Muscle of leg (tissue), 16 donors: Measurements from ENCODE around the gene GIPC2. TPM values are rescaled to one million over a fixed set of nuclear protein-coding genes. Genes with fewer than 3 reads are reported as not detected.
"Not testable (repeated sequence)": the region's sequence is repeated elsewhere in the genome, so short reads cannot be mapped to it uniquely, and the experiment has no call there.

Experiments used
- DNase-seq: peaks from one replicate; pipeline ENCODE4 v3.0.0; 2013
- H3K27ac ChIP-seq: one replicate; pipeline ENCODE4 v1.5.1; 2013; ENCODE audit warnings: mild to moderate bottlenecking, low read length, control low read depth
- H3K27me3 ChIP-seq: one replicate; pipeline ENCODE4 v1.6.1; 2013; ENCODE audit warnings: low read length; ENCODE audit not compliant: control insufficient read depth, insufficient read depth
- H3K36me3 ChIP-seq: one replicate; pipeline ENCODE4 v1.6.1; 2013; ENCODE audit warnings: low read length; ENCODE audit not compliant: control insufficient read depth, insufficient read depth
- H3K4me1 ChIP-seq: one replicate; pipeline ENCODE4 v1.6.1; 2013; ENCODE audit warnings: low read length; ENCODE audit not compliant: control insufficient read depth, insufficient read depth
- H3K4me3 ChIP-seq: one replicate; pipeline ENCODE4 v1.5.1; 2013; ENCODE audit warnings: low read length, control low read depth
- H3K9me3 ChIP-seq: replicated peaks from 2 replicates; pipeline ENCODE4 v1.6.1; 2013; ENCODE audit warnings: low read depth, low read length; ENCODE audit not compliant: control insufficient read depth
- WGBS: methylation state at CpG from one replicate; pipeline ENCODE4 v1.1.5; 2013; ENCODE audit warnings: missing lambda C conversion rate; ENCODE audit not compliant: insufficient coverage; 5-methylcytosine and 5-hydroxymethylcytosine counted together
- long read RNA-seq, 11 donors: transcript quantifications; one replicate each; lab custom pipeline, GENCODE V29; 2026
- polyA plus RNA-seq, 8 donors: library from polyadenylated mRNA; unstranded; fragments of 120-200 nt; gene quantifications; one replicate each; pipeline versions ENCODE4 v1.2.1 to v1.2.3, GENCODE V29; 2013; ENCODE audit warnings: inconsistent platforms in 1 of 8, low replicate concordance in 1 of 8; ENCODE audit not compliant: insufficient read length in 8 of 8, insufficient read depth in 1 of 8
- total RNA-seq: library from RNA; stranded (reverse); fragments of 120-200 nt; gene quantifications from one replicate; pipeline ENCODE4 v1.2.4, GENCODE V29; 2013

GIPC2 gene, protein sequence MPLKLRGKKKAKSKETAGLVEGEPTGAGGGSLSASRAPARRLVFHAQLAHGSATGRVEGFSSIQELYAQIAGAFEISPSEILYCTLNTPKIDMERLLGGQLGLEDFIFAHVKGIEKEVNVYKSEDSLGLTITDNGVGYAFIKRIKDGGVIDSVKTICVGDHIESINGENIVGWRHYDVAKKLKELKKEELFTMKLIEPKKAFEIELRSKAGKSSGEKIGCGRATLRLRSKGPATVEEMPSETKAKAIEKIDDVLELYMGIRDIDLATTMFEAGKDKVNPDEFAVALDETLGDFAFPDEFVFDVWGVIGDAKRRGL
- 0.84 TPM for total RNA-seq
- polyA plus RNA-seq, result 1 to 10 TPM in 6 of 8 donors, under 1 TPM in 2; 0.84 to 8.7 (median 1.6) TPM
- long read RNA-seq, donor 1, result 0 reads
- long read RNA-seq, donor 2, result 0 reads
- long read RNA-seq, donor 3, result 0 reads
- long read RNA-seq, donor 4, result 0 reads
- long read RNA-seq, donor 5, partial matches to known transcripts, result 0 of 1 reads
- long read RNA-seq, donor 5, other reads (novel, unspliced or antisense), result 0 of 1 reads
- long read RNA-seq, donor 6, result 0 reads
- long read RNA-seq, donor 7, result 0 reads
- long read RNA-seq, donor 8, partial matches to known transcripts, result 0 of 1 reads
- long read RNA-seq, donor 8, other reads (novel, unspliced or antisense), result 0 of 1 reads
- long read RNA-seq, donor 9, result 0 reads
- long read RNA-seq, donor 10, partial matches to known transcripts, result 0 of 1 reads
- long read RNA-seq, donor 10, other reads (novel, unspliced or antisense), result 0 of 1 reads
- long read RNA-seq, donor 11, partial matches to known transcripts, result 0 of 1 reads
- long read RNA-seq, donor 11, other reads (novel, unspliced or antisense), result 0 of 1 reads

DNA sequence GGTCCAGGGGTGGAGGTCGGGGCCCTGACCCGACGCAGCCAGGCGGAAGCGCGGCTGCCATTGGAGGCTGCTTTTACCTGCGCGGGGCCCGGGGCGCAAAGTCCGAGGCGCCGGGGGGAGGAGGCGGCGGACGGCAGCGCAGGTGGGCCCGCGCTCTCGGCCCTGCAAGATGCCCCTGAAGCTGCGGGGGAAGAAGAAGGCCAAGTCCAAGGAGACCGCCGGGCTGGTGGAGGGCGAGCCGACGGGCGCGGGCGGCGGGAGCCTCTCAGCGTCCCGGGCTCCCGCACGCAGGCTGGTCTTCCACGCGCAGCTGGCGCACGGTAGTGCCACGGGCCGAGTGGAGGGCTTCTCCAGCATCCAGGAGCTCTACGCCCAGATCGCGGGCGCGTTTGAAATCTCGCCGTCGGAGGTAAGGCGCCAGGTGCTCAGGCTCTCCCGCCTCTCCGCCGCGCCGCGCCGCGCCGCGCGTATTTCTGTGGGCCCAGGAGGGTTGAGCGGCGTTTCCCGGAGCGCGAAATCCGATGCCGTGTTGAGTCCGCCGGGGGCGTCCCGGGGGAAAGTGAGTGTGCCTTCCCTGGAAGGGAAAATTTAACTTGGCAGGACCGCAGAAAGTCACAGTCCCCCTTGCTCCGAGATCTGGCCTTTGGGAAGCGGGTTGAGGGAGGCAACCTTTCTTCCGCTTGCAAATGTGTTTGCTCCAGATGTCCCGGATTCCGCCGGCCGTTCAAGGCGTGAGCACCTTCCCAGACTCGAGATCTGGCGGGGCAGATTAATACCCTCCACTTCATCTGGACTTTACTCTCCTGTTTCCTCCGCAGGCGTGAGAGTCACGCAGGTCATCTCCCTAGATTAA lies at the start of gene GIPC2:
TSS of gene GIPC2 (plus strand) at position 41 of the 853 bp plus-strand sequence. CDS start at position 170, 129 bp downstream.
- H3K27ac ChIP-seq, result no peak within 1 kb of the TSS

DNA sequence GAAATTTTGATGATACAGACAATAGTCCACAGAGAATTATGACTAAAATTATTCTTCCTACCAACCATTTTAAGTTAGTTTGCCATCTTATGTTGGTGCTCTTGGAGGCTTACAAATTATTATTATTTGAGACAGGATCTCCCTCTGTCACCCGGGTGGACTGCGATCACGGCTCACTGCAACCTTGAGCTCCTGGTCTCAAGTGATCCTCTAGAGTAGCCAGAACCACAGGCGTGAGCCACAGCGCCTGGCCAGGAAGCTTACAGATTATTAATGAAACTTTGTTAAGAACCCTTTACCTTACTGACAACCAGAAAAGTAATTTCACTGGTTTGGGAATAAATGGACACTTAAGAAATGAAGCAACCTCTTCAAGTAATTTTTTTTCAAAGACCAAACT lies 49.0 kb upstream of the GIPC2 start:
- H3K4me1 ChIP-seq, result peaks cover 2% of the 10 kb centered on the region
- no peak for DNase-seq
- no peak overlapping the region for H3K27ac ChIP-seq
- H3K4me3 ChIP-seq, result no peak overlapping the region
- H3K9me3 ChIP-seq, result no peaks in the 10 kb centered on the region
- H3K27me3 ChIP-seq, result no peaks in the 10 kb centered on the region
- no CpG with 5 or more reads among the region's 5 CpGs for WGBS
- H3K36me3 ChIP-seq, result peaks cover 12% of the 10 kb centered on the region

More for the DNA sequence above, at the start of gene GIPC2:
- no peaks in the 10 kb centered on the region for H3K36me3 ChIP-seq
- H3K27me3 ChIP-seq, result peaks cover 19% of the 10 kb centered on the region
- DNase-seq, result peak; percentile 43
- H3K4me3 ChIP-seq, result peak within 1 kb of the TSS; percentile 50
- H3K4me1 ChIP-seq, result peaks cover 5% of the 10 kb centered on the region
- WGBS, result 1% methylated on average over 80 of the region's 85 CpGs
- H3K9me3 ChIP-seq, result no peaks in the 10 kb centered on the region

DNA sequence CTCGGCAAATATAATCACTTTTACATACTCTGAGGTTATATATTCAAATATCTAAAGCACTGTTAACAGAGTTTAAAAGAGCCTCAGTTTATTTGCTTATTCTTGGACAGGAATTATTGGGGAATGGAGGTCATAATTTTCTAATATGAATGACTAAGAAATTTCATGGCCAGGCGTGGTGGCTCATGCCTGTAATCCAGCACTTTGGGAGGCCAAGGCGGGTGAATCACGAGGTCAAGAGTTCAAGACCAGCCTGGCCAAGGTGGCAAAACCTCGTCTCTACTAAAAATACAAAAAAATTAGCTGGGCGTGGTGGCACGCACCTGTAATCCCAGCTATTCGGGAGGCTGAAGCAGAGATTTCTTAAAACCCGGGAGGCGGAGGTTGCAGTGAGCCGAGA lies 45.2 kb upstream of the GIPC2 start:
- H3K9me3 ChIP-seq, H3K27ac ChIP-seq, DNase-seq, H3K27me3 ChIP-seq, H3K36me3 ChIP-seq, H3K4me1 ChIP-seq, H3K4me3 ChIP-seq: not testable (repeated sequence)
- 97% methylated on average over 8 of the region's 11 CpGs for WGBS

GRCh38 chr1:78003070-78003746 lies 42.6 kb upstream of the GIPC2 start:
- WGBS, result no CpG with 5 or more reads among the region's 3 CpGs

DNA sequence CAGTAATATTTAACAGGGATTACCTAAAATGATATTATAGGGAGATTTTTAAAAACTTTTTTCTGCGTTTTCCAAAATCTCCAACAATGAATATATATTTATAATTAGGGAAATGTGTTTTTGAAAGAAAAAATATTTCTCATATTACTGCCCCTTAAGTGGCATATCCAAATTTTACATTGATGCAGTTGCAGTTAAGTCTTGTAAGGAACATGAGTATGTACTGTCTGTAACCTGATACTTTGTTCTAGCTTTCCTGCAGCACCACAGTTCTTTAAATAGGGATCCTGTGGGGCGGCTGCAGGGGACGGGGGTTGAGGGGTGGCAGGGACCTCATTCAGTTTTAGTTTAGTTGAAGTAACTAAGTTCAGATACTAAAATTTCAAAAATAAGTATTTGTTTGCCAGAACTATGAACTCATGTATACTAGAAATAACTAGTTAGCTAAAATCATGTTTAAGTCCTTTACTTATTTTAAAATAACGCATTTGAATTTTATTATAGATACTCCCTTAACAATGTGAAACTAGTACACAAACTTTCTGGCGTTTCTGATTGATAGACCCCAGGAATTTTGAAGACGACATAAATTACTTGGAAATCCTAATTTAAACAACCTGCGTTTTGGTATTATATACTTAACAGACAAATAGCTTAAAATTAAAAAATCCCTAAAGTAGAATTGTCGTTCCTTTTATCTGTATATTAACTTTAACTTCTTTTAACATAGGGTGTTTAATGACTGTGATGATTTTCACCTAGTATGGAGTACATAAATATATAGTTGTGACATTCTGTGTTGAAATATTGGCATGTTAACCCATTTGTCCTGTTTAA lies 41.7 kb upstream of the GIPC2 start:
- H3K4me1 ChIP-seq, result peaks cover 3% of the 10 kb centered on the region
- H3K36me3 ChIP-seq, result no peaks in the 10 kb centered on the region
- DNase-seq, result peak; percentile 90
- peak overlapping the region; percentile 74 for H3K4me3 ChIP-seq
- peak overlapping the region; percentile 98 for H3K27ac ChIP-seq
- WGBS, result no CpG with 5 or more reads among the region's 8 CpGs
- H3K9me3 ChIP-seq, result no peaks in the 10 kb centered on the region
- H3K27me3 ChIP-seq, result no peaks in the 10 kb centered on the region

More at GRCh38 chr1:78003070-78003746, 42.6 kb upstream of the GIPC2 start:
- DNase-seq, result no peak
- Histone ChIP-seq H3K4me1 (peaks cover 5% of the 10 kb centered on the region), H3K9me3 (no peaks in the 10 kb centered on the region), H3K4me3 (no peak overlapping the region), H3K27me3 (no peaks in the 10 kb centered on the region), H3K36me3 (no peaks in the 10 kb centered on the region), H3K27ac (peak overlapping the region; percentile 98)

DNA sequence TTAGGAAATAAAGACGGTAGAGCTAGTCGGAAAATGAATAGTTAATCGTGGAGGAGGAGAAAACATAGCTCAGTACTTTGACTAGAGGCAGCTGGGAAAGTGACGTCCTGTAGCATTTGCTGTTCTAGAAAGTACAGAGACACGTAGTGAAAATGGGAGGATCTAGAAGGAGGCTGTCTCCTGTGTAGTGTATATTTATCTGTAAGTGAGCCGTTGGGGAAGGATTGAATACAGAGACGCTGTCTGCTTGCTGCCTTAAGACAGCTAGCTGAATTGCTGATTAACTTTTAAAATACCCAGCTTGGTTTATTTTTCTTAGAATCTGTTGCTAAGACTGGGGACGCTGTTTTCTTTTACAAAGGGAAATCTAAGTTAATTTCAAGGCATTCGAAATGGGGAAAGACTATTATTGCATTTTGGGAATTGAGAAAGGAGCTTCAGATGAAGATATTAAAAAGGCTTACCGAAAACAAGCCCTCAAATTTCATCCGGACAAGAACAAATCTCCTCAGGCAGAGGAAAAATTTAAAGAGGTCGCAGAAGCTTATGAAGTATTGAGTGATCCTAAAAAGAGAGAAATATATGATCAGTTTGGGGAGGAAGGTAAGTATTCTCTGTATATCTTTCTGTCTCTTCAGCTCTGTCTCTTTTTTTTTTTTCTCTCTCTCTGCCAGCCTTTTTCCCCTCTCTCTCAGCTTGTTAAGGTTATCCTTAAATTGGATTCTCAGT lies 40.9 kb upstream of the GIPC2 start, which contains the start of gene DNAJB4:
TSS of gene DNAJB4 (plus strand) at position 221 of the 729 bp plus-strand sequence. CDS start at position 393, 172 bp downstream.
- H3K4me1 ChIP-seq, result peaks cover 7% of the 10 kb centered on the region
- 2% methylated on average over 5 of the region's 12 CpGs for WGBS
- no peaks in the 10 kb centered on the region for H3K9me3 ChIP-seq
- no peaks in the 10 kb centered on the region for H3K27me3 ChIP-seq
- peak; percentile 100 for DNase-seq
- H3K27ac ChIP-seq, result peak within 1 kb of the TSS; percentile 98
- no peaks in the 10 kb centered on the region for H3K36me3 ChIP-seq
- H3K4me3 ChIP-seq, result peak within 1 kb of the TSS; percentile 74

GRCh38 chr1:78005448-78005722 lies 40.4 kb upstream of the GIPC2 start:
- no peak for DNase-seq
- peaks cover 8% of the 10 kb centered on the region for H3K4me1 ChIP-seq
- no peaks in the 10 kb centered on the region for H3K36me3 ChIP-seq
- no CpG with 5 or more reads among the region's 1 CpG for WGBS
- H3K9me3 ChIP-seq, result no peaks in the 10 kb centered on the region
- no peaks in the 10 kb centered on the region for H3K27me3 ChIP-seq
- H3K4me3 ChIP-seq, result peak overlapping the region; percentile 74
- H3K27ac ChIP-seq, result peak overlapping the region; percentile 98

DNA sequence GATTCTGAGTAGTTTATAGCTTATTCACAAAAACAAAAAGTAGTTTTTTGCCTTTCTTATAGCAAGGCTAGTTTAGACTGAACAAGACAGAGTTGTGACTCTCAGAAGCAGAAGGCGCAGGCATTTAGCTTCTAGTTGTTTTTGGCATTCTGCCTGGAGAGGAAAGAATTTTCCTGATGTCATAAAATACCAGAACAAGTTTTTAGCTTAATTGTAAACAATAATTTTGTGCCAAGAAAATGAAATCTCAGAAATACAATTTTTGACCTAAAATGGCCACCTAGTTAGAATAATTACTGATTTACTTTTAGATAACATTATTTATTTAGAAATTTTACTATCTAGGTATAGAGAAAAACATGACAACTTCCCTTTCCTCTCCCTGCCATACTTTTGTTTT lies 40.0 kb upstream of the GIPC2 start:
- peak; percentile 97 for DNase-seq
- Histone ChIP-seq H3K36me3 (no peaks in the 10 kb centered on the region), H3K4me3 (peak overlapping the region; percentile 74), H3K27ac (peak overlapping the region; percentile 98), H3K9me3 (no peaks in the 10 kb centered on the region), H3K27me3 (no peaks in the 10 kb centered on the region), H3K4me1 (peaks cover 8% of the 10 kb centered on the region)
- no CpG with 5 or more reads among the region's 1 CpG for WGBS
